ENCODE measurements around the gene PDZK1. TPM values are rescaled to one million over a fixed set of nuclear protein-coding genes. Genes with fewer than 3 reads are reported as not detected.
"Not testable (repeated sequence)": the region's sequence is repeated elsewhere in the genome, so short reads cannot be mapped to it uniquely, and the experiment has no call there.

PDZK1 gene
- total RNA-seq, 4 donors from 2014 or later: 1.9 to 3.0 (median 2.2) TPM; not detected in 1

DNA sequence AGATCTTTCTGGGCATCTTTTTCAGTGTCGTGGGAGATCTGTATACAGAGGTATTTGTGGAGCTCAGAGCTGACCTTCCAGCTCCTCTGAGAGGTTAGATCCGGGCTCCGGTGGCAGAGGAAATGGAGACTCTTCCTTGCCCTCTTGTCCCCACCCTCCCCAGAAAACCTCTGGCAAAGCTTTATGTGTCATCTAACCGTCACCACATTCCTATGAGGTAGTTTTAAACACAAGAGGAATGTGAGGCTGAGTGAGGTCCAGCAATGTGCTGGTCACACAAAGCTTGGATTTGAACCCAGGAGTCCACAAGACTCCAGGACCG lies 13.3 kb upstream of the PDZK1 start:
- intact Hi-C loops (cut with DNase I; ENCODE audit: low total_unique reads): no loop called here
- Histone ChIP-seq H3K4me3 (peak overlapping the region in 1 of 4 donors; percentile 25), H3K27me3 (peaks cover 17% of the 10 kb centered on the region), H3K4me1 (peaks cover 4 to 10% (median 8%) of the 10 kb centered on the region in 4 donors), H3K9me3 (no peaks in the 10 kb centered on the region), H3K27ac (no peak overlapping the region), H3K36me3 (no peaks in the 10 kb centered on the region)
- DNase-seq: no peak
- in situ Hi-C loops (cut with MboI; ENCODE audit: low pct_ligation_motif_present in 1 of 4, low pct_unique_long_range_greater_than_20kb in 1 of 4, low sequenced_read_pairs in 3 of 4): no loop called here
- 46% methylated on average over 5 of the region's 5 CpGs; no CpG with 5 or more reads in 1 of the 2 donors for WGBS, 2 donors (ENCODE audit: low coverage in 1 of 2)
- no peak for TF ChIP-seq EP300 (IDR thresholded peaks at IDR 0.05; ENCODE audit: low read depth)
- no peak for TF ChIP-seq POLR2AphosphoS5 (IDR thresholded peaks at IDR 0.05)
- TF ChIP-seq POLR2A (IDR thresholded peaks at IDR 0.05): no peak
- TF ChIP-seq CTCF (IDR thresholded peaks at IDR 0.05): no peak

GRCh38 chr1:145719230-145720079 lies 12.3 kb upstream of the PDZK1 start, which contains the start of gene CD160:
CD160 (plus strand) TSS chr1:145719499; CDS start chr1:145728328, 8,829 bp downstream.
- WGBS, 2 donors (ENCODE audit: low coverage in 1 of 2): 76 to 78% methylated on average over 5 to 12 of the region's 12 CpGs
- Histone ChIP-seq H3K27me3 (peaks cover 17% of the 10 kb centered on the region), H3K36me3 (no peaks in the 10 kb centered on the region), H3K27ac (no peak within 1 kb of the TSS), H3K9me3 (no peaks in the 10 kb centered on the region), H3K4me3 (no peak within 1 kb of the TSS), H3K4me1 (peaks cover 4 to 10% (median 8%) of the 10 kb centered on the region in 4 donors)
- intact Hi-C loops (cut with DNase I; ENCODE audit: low total_unique reads) (no loop called here), in situ Hi-C loops (cut with MboI; ENCODE audit: low pct_ligation_motif_present in 1 of 4, low pct_unique_long_range_greater_than_20kb in 1 of 4, low sequenced_read_pairs in 3 of 4) (no loop called here)
- DNase-seq: no peak
- TF ChIP-seq POLR2AphosphoS5 (IDR thresholded peaks at IDR 0.05): no peak
- no peak for TF ChIP-seq CTCF (IDR thresholded peaks at IDR 0.05)
- TF ChIP-seq POLR2A (IDR thresholded peaks at IDR 0.05): no peak
- no peak for TF ChIP-seq EP300 (IDR thresholded peaks at IDR 0.05; ENCODE audit: low read depth)

DNA sequence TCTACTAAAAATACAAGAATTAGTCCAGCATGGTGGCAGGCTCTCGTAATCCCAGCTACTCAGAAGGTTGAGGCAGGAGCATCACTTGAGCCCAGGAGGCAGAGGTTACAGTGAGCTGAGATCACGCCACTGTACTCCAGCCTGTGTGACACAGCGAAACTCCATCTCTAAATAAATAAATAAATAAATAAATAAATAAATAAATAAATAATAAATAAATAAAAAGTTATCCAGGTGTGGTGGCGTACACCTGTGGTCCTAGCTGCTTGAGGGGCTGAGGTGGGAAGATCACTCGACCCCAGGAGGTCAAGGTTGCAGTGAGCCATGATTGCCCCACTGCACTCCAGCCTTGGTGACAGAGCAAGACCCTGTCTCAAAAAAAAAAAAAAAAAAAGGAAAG lies 11.3 kb upstream of the PDZK1 start:
- DNase-seq; intact Hi-C loops (cut with DNase I; ENCODE audit: low total_unique reads): not testable (repeated sequence)

GRCh38 chr1:145717833-145718232 lies 10.7 kb upstream of the PDZK1 start:
- H3K4me3 ChIP-seq: no peak overlapping the region
- no peak overlapping the region for H3K27ac ChIP-seq
- peaks cover 4 to 10% (median 8%) of the 10 kb centered on the region in 4 donors for H3K4me1 ChIP-seq
- no peak for DNase-seq
- WGBS, 2 donors (ENCODE audit: low coverage in 1 of 2): 67% methylated on average over 1 of the region's 1 CpG; no CpG with 5 or more reads in 1 of the 2 donors
- TF ChIP-seq POLR2AphosphoS5 (IDR thresholded peaks at IDR 0.05) (no peak), POLR2A (IDR thresholded peaks at IDR 0.05) (no peak), EP300 (IDR thresholded peaks at IDR 0.05; ENCODE audit: low read depth) (no peak)
- no peaks in the 10 kb centered on the region for H3K36me3 ChIP-seq
- H3K27me3 ChIP-seq: peaks cover 17% of the 10 kb centered on the region
- H3K9me3 ChIP-seq: no peaks in the 10 kb centered on the region
- in situ Hi-C loops (cut with MboI; ENCODE audit: low pct_ligation_motif_present in 1 of 4, low pct_unique_long_range_greater_than_20kb in 1 of 4, low sequenced_read_pairs in 3 of 4): no loop called here
- intact Hi-C loops (cut with DNase I; ENCODE audit: low total_unique reads): no loop called here

More for the DNA sequence above, 11.3 kb upstream of the PDZK1 start:
- in situ Hi-C loops (cut with MboI; ENCODE audit: low pct_ligation_motif_present in 1 of 4, low pct_unique_long_range_greater_than_20kb in 1 of 4, low sequenced_read_pairs in 3 of 4); H3K36me3 ChIP-seq; H3K9me3 ChIP-seq; H3K4me3 ChIP-seq; H3K27ac ChIP-seq; H3K4me1 ChIP-seq: not testable (repeated sequence)
- H3K27me3 ChIP-seq: peaks cover 17% of the 10 kb centered on the region
- WGBS, 2 donors (ENCODE audit: low coverage in 1 of 2): 67 to 96% methylated on average over 2 to 5 of the region's 5 CpGs

DNA sequence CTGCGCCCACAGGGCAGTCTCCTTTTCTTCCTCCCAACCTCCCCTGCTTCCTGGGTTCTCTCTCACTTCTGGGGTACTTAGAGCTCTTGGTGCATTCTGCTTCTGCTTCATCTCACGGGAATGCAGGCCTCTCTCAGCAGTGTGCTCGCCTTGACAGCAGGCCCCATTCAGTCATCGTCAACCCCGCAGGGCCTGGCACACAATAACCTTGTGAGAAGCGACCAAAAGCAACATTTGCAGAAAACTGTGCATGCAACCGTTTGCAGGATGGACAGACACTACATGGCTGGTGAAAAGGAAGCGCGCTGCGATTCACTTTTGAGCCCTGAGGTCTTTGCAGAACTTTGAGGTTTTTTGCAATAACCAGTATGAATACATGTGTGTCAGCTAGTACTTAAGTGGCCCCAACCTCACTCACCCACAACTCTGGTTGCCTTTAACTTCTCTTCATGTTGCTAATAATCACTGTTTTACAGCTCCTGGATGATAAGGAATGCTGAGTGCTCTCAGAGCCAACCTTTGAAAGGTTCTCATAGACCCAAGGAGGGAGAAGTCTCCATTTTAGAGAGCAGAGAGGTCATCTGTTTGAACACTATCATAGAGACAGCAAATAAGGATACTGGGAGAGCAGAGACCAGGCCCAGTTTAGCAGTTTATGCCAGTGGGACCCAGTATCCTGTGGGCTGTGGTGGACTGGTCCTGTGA lies 9.6 kb upstream of the PDZK1 start:
- TF ChIP-seq CTCF (IDR thresholded peaks at IDR 0.05) (no peak), POLR2A (IDR thresholded peaks at IDR 0.05) (no peak), POLR2AphosphoS5 (IDR thresholded peaks at IDR 0.05) (no peak), EP300 (IDR thresholded peaks at IDR 0.05; ENCODE audit: low read depth) (no peak)
- intact Hi-C loops (cut with DNase I; ENCODE audit: low total_unique reads): no loop called here
- peaks cover 4 to 10% (median 8%) of the 10 kb centered on the region in 4 donors for H3K4me1 ChIP-seq
- no peak overlapping the region for H3K4me3 ChIP-seq
- 82% methylated on average over 10 of the region's 10 CpGs; no CpG with 5 or more reads in 1 of the 2 donors for WGBS, 2 donors (ENCODE audit: low coverage in 1 of 2)
- in situ Hi-C loops (cut with MboI; ENCODE audit: low pct_ligation_motif_present in 1 of 4, low pct_unique_long_range_greater_than_20kb in 1 of 4, low sequenced_read_pairs in 3 of 4): no loop called here
- no peak overlapping the region for H3K27ac ChIP-seq
- peaks cover 10% of the 10 kb centered on the region for H3K27me3 ChIP-seq
- DNase-seq: no peak
- H3K36me3 ChIP-seq: no peaks in the 10 kb centered on the region
- H3K9me3 ChIP-seq: no peaks in the 10 kb centered on the region

Data from transverse colon (tissue), 4 donors.